Spinal cord (tissue), 4 donors: ENCODE results near the gene ITGB4. TPM values are rescaled to one million over a fixed set of nuclear protein-coding genes. Genes with fewer than 3 reads are reported as not detected.

ENCODE experiments used
- polyA plus RNA-seq, 2 donors: library from polyadenylated mRNA; unstranded; fragments of 120-200 nt; gene quantifications; one replicate each; pipeline ENCODE4 v1.2.1, GENCODE V29; 2013; ENCODE audit not compliant: insufficient read length in 2 of 2
- total RNA-seq, 2 donors: library from RNA; depleted of rRNA in 1 of 2; stranded (reverse); fragments of 120-200 nt in 1 of 2; fragments of >200 nt in 1 of 2; gene quantifications; one replicate each; pipeline versions ENCODE4 v1.2.3 to v1.2.4, GENCODE V29; 2013 to 2014

ITGB4 gene
- total and polyA plus RNA-seq, 4 donors = 24.0 to 57.9 (median 43.1) TPM

Other genes with a start within 250 kb of the ITGB4 start
- gene CASKIN2, start 205.9 kb upstream of the ITGB4 start, total RNA-seq = 10 to 100 TPM; 12.9 to 14.5 TPM
- gene CASKIN2, start 205.9 kb upstream of the ITGB4 start, polyA plus RNA-seq = 10 to 100 TPM; 37.1 to 38.3 TPM
- 10 to 100 TPM; 10.0 to 28.9 TPM for gene TSEN54, start 204.9 kb upstream of the ITGB4 start, total RNA-seq
- gene TSEN54, start 204.9 kb upstream of the ITGB4 start, polyA plus RNA-seq = 10 to 100 TPM; 32.9 to 48.2 TPM
- 1 to 10 TPM; 2.0 to 9.9 TPM for gene LLGL2, start 195.8 kb upstream of the ITGB4 start, total RNA-seq
- gene LLGL2, start 195.8 kb upstream of the ITGB4 start, polyA plus RNA-seq = 1 to 10 TPM; 4.9 to 6.6 TPM
- gene MYO15B, start 133.7 kb upstream of the ITGB4 start, total RNA-seq = 10 to 100 TPM; 38.9 to 99.1 TPM
- 100 to 1,000 TPM in 1 of 2 donors, 10 to 100 TPM in 1; 98.4 to 148 TPM for gene MYO15B, start 133.7 kb upstream of the ITGB4 start, polyA plus RNA-seq
- gene SMIM5, start 88.0 kb upstream of the ITGB4 start, total RNA-seq = 1 to 10 TPM; 3.0 to 5.8 TPM
- gene SMIM5, start 88.0 kb upstream of the ITGB4 start, polyA plus RNA-seq = 1 to 10 TPM; 2.1 to 2.7 TPM
- 10 to 100 TPM; 10.2 to 28.0 TPM for gene RECQL5, start 54.3 kb upstream of the ITGB4 start, total RNA-seq
- gene RECQL5, start 54.3 kb upstream of the ITGB4 start, polyA plus RNA-seq = 10 to 100 TPM; 29.3 to 36.5 TPM
- 100 to 1,000 TPM in 1 of 2 donors, 10 to 100 TPM in 1; 44.3 to 108 TPM for gene SAP30BP, start 54.1 kb upstream of the ITGB4 start, total RNA-seq
- 100 to 1,000 TPM; 103 to 123 TPM for gene SAP30BP, start 54.1 kb upstream of the ITGB4 start, polyA plus RNA-seq
- gene GALK1, start 43.7 kb downstream of the ITGB4 start, total RNA-seq = 10 to 100 TPM; 14.8 to 28.0 TPM
- 10 to 100 TPM; 22.6 to 27.2 TPM for gene GALK1, start 43.7 kb downstream of the ITGB4 start, polyA plus RNA-seq
- 10 to 100 TPM; 28.9 to 33.9 TPM for gene UNK, start 63.3 kb downstream of the ITGB4 start, total RNA-seq
- gene UNK, start 63.3 kb downstream of the ITGB4 start, polyA plus RNA-seq = 10 to 100 TPM; 41.2 to 54.8 TPM
- gene UNC13D, start 122.9 kb downstream of the ITGB4 start, total RNA-seq = 1 to 10 TPM; 3.1 to 4.0 TPM
- gene UNC13D, start 122.9 kb downstream of the ITGB4 start, polyA plus RNA-seq = 1 to 10 TPM; 5.3 to 6.1 TPM
- 10 to 100 TPM; 45.6 to 57.5 TPM for gene WBP2, start 133.9 kb downstream of the ITGB4 start, total RNA-seq
- 100 to 1,000 TPM; 211 to 231 TPM for gene WBP2, start 133.9 kb downstream of the ITGB4 start, polyA plus RNA-seq
- gene TRIM47, start 157.1 kb downstream of the ITGB4 start, total RNA-seq = 10 to 100 TPM; 31.3 to 37.3 TPM
- 10 to 100 TPM; 52.6 to 53.6 TPM for gene TRIM47, start 157.1 kb downstream of the ITGB4 start, polyA plus RNA-seq
- gene TRIM65, start 175.5 kb downstream of the ITGB4 start, total RNA-seq = 10 to 100 TPM; 11.7 to 18.4 TPM
- gene TRIM65, start 175.5 kb downstream of the ITGB4 start, polyA plus RNA-seq = 10 to 100 TPM; 17.7 to 24.8 TPM
- gene MRPL38, start 183.4 kb downstream of the ITGB4 start, total RNA-seq = 10 to 100 TPM; 26.3 to 41.2 TPM
- gene MRPL38, start 183.4 kb downstream of the ITGB4 start, polyA plus RNA-seq = 100 to 1,000 TPM; 111 to 116 TPM
- gene FBF1, start 219.6 kb downstream of the ITGB4 start, total RNA-seq = 10 to 100 TPM; 10.1 to 23.9 TPM
- gene FBF1, start 219.6 kb downstream of the ITGB4 start, polyA plus RNA-seq = 10 to 100 TPM; 12.8 to 24.1 TPM